K562 (cell line): ENCODE data around the gene SKAP1. TPM values are rescaled to one million over a fixed set of nuclear protein-coding genes. Genes with fewer than 3 reads are reported as not detected.

Experiments used
- ARNT ChIP-seq, 2 experiments: fragments of 450-650 bp; IDR thresholded peaks; 2 replicates each; pipeline ENCODE4 v1.6.1; 2016; ENCODE audit warnings: mild to moderate bottlenecking in 1 of 2
- ATF1 ChIP-seq, 2 experiments: fragments of 450-650 bp in 1 of 2; IDR thresholded peaks; 2 replicates each; pipeline ENCODE4 v1.6.1; 2016; ENCODE audit warnings: missing compliant biosample characterization in 1 of 2, missing genetic modification characterization in 1 of 2
- CCAR2 ChIP-seq: fragments of 200-400 bp; formaldehyde crosslinking; IDR thresholded peaks from 2 replicates; pipeline ENCODE4 v1.6.1; 2017; ENCODE audit warnings: mild to moderate bottlenecking, low read depth, low read length
- ELF1 ChIP-seq: fragments of 200-800 bp; sonication (Bioruptor generic); IDR thresholded peaks from 2 replicates; pipeline ENCODE4 v1.6.1; 2016; ENCODE audit warnings: missing genetic modification characterization, missing compliant biosample characterization
- ETV1 ChIP-seq: fragments of 450-650 bp; conservative IDR thresholded peaks from 2 replicates; pipeline ENCODE4 v1.6.1; 2016; ENCODE audit warnings: missing genetic modification characterization, control low read depth, low read depth, missing compliant biosample characterization
- ETV6 ChIP-seq, 3 experiments: fragments of 150-350 bp in 1 of 3; sonication (generic) in 1 of 3; formaldehyde crosslinking in 1 of 3; IDR thresholded peaks; 2 replicates each; pipeline versions ENCODE4 v1.6.1 to v1.8.0; 2014 to 2022; ENCODE audit warnings: borderline replicate concordance in 2 of 3, low read depth in 2 of 3, antibody characterized with exemption in 1 of 3, low read length in 1 of 3, mild to moderate bottlenecking in 1 of 3, missing genetic modification reagents in 1 of 3
- HDAC3 ChIP-seq: fragments of 450-650 bp; IDR thresholded peaks from 2 replicates; pipeline ENCODE4 v1.6.1; 2018; ENCODE audit warnings: borderline replicate concordance, mild to moderate bottlenecking, moderate library complexity; ENCODE audit not compliant: partially characterized antibody
- HNRNPLL ChIP-seq: fragments of 200-400 bp; formaldehyde crosslinking; IDR thresholded peaks from 2 replicates; pipeline ENCODE4 v1.6.1; 2017; ENCODE audit warnings: low read length, low read depth, mild to moderate bottlenecking; ENCODE audit not compliant: poor library complexity, severe bottlenecking
- MAFG ChIP-seq: fragments of 450-650 bp; conservative IDR thresholded peaks from 2 replicates; pipeline ENCODE4 v1.6.1; 2016; ENCODE audit warnings: missing genetic modification characterization, missing compliant biosample characterization
- MAFK ChIP-seq: IDR thresholded peaks from 2 replicates; pipeline ENCODE4 v1.6.1; 2011; ENCODE audit warnings: low read length, improper control_type of control experiment
- PRPF4 ChIP-seq: fragments of 200-400 bp; formaldehyde crosslinking; IDR thresholded peaks from one replicate; pipeline ENCODE4 v1.6.1; 2017; ENCODE audit warnings: low read length, low read depth, mild to moderate bottlenecking; ENCODE audit not compliant: insufficient read depth, poor library complexity, severe bottlenecking
- RUNX1 ChIP-seq: sonication (generic); IDR thresholded peaks from 2 replicates; pipeline ENCODE4 v1.6.1; 2016; ENCODE audit warnings: antibody characterized with exemption, low read depth
- STAT5B ChIP-seq: fragments of 250-450 bp; sonication (Bioruptor Pico); IDR thresholded peaks from 2 replicates; pipeline ENCODE4 v1.8.0; 2021; ENCODE audit warnings: mild to moderate bottlenecking, inconsistent platforms
- ZNF263 ChIP-seq: sonication (generic); formaldehyde crosslinking; IDR thresholded peaks from 2 replicates; pipeline ENCODE4 v1.8.0; 2022; ENCODE audit warnings: mild to moderate bottlenecking, missing genetic modification reagents, borderline replicate concordance
- ZNF316 ChIP-seq: fragments of 450-650 bp; IDR thresholded peaks from 2 replicates; pipeline ENCODE4 v1.6.1; 2016
- polyA plus RNA-seq, 8 experiments: library from polyadenylated mRNA; depleted of rRNA in 4 of 8; stranded (reverse) in 5 of 8; unstranded in 3 of 8; fragments of >200 nt; fragmentation: Nextera tagmentation in 2 of 8; fragmentation: Illumina TruSeq in 1 of 8; extraction: Ambion mirVana in 2 of 8; extraction: Trizol in 1 of 8; gene quantifications; 2 replicates each; pipeline versions ENCODE4 v1.2.1 to v1.2.3, GENCODE V29; 2011 to 2014; ENCODE audit warnings: inconsistent platforms in 1 of 8, missing spikeins in 1 of 8
- total RNA-seq, 7 experiments: library from RNA; depleted of rRNA in 6 of 7; stranded (reverse); fragments of >200 nt in 6 of 7; fragmentation: Illumina TruSeq in 2 of 7; extraction: Trizol in 2 of 7; gene quantifications; 2 replicates each; pipeline versions ENCODE4 v1.2.1 to v1.2.3, GENCODE V29; 2011 to 2021; ENCODE audit warnings: low replicate concordance in 1 of 7
- TF ChIP-seq, protein P1 (sequence below): sonication (generic); formaldehyde crosslinking; IDR thresholded peaks from 2 replicates; pipeline ENCODE4 v1.8.0; 2022; ENCODE audit warnings: mild to moderate bottlenecking, missing genetic modification reagents
- TF ChIP-seq, protein P2 (sequence below): fragments of 250-450 bp; sonication (Bioruptor Pico); IDR thresholded peaks from 2 replicates; pipeline ENCODE4 v1.5.0; 2021; ENCODE audit warnings: mild to moderate bottlenecking, moderate library complexity
- TF ChIP-seq, protein P3 (sequence below): sonication (generic); IDR thresholded peaks from 2 replicates; pipeline ENCODE4 v1.6.1; 2016

SKAP1 gene
- total and polyA plus RNA-seq, 9 of the 15 experiments (the other 6 are each of a cell fraction or from before 2014, with no cell fraction given) = 0.06 to 0.80 (median 0.10) TPM; not detected in 4

DNA sequence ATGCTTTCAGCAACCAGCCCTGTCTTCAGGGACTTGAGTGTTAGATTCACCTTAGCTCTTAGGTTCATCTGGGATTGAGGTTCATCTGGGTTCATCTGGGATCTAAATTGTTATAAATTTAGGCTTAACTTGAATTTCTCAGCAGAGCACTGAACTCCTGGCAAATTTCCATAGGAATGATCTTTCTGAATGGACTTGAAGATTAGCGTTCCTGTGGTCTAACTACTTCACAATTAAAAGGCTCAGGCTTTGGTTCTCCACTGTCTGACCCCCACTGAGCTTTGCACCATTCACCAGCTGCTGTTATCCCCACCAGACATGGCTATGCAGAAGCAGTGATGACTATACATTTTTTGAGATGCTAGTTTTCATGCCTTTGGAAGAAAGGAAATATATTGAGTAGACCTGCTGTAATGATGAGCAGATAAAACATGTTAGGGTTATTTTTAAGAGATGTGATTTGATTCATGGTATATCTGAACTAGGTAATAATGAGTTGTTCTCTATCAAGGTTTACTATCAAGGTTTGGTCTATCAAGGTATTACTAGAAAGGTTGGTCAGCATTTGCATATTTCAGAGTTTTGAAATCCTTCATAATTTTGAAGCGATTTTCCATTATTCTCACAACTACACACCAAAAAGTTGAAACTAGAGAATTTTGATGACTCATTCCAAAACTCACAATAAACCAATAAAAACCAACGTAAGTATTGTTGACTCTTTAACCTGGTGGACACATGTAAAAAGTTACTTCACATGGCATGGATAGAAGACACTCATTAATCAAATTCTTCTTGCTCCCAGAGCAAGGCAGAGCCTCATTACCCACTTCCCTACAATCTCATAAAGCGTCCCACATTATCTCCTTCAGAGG is 250.7 kb downstream of the SKAP1 start (continued):
- TF ChIP-seq, protein P1, sequence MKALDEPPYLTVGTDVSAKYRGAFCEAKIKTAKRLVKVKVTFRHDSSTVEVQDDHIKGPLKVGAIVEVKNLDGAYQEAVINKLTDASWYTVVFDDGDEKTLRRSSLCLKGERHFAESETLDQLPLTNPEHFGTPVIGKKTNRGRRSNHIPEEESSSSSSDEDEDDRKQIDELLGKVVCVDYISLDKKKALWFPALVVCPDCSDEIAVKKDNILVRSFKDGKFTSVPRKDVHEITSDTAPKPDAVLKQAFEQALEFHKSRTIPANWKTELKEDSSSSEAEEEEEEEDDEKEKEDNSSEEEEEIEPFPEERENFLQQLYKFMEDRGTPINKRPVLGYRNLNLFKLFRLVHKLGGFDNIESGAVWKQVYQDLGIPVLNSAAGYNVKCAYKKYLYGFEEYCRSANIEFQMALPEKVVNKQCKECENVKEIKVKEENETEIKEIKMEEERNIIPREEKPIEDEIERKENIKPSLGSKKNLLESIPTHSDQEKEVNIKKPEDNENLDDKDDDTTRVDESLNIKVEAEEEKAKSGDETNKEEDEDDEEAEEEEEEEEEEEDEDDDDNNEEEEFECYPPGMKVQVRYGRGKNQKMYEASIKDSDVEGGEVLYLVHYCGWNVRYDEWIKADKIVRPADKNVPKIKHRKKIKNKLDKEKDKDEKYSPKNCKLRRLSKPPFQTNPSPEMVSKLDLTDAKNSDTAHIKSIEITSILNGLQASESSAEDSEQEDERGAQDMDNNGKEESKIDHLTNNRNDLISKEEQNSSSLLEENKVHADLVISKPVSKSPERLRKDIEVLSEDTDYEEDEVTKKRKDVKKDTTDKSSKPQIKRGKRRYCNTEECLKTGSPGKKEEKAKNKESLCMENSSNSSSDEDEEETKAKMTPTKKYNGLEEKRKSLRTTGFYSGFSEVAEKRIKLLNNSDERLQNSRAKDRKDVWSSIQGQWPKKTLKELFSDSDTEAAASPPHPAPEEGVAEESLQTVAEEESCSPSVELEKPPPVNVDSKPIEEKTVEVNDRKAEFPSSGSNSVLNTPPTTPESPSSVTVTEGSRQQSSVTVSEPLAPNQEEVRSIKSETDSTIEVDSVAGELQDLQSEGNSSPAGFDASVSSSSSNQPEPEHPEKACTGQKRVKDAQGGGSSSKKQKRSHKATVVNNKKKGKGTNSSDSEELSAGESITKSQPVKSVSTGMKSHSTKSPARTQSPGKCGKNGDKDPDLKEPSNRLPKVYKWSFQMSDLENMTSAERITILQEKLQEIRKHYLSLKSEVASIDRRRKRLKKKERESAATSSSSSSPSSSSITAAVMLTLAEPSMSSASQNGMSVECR = no peak
- no peak for TF ChIP-seq CCAR2
- TF ChIP-seq, protein P2, sequence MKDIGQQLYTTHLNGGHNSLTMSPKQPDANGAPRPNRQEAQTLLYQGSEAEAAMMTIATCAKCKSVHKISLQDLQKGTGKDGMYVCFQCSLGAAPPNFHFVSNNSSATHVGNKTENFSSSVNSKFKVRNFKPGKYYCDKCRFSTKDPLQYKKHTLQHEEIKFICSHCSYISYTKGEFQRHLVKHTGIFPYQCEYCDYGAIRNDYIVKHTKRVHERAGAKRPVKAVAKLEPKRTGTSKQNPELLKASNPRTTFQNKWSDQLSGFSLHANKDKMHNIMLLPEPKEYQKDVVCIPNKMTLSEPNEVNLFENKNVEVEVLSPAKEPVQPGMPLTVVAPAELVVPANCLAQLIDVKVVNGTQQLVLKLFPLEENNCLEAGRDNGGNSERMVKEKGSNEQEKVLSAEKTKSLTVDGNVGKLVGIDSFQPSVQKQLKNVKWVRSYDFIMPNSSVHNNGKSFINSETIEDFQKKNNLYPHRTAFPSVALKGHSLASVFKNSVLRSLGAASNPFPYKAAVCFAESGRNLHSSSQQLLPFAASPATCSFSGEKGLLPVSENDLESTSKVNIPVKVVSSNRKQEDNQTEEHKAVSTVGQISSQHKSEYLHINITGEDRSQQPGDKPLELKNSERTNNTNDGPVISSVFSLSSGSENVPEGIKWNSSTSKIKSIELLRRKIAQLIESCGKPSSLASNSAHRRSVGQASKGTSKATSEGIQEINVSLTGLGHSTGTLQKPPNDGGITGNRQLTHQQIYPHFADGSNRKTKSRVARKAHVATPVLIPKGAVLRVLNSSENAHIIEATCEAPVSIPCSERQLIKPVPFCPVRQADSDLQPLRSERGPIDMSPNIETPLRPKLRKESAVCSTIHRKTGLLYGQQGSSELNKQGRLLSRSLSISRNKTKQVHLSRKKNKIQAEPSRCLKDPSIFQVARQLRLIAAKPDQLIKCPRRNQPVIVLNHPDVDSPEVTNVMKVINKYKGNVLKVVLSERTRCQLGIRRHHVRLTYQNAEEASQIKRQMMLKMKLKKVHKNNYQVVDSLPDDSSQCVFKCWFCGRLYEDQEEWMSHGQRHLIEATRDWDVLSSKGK (CRISPR knock-in tag) = no peak
- TF ChIP-seq ETV6 (IDR thresholded peaks at IDR 0.05; ENCODE audit: borderline replicate concordance in 1 of 2, low read depth in 2 of 2, low read length in 1 of 2) = no peak
- no peak for TF ChIP-seq ETV6 (CRISPR knock-in tag; IDR thresholded peaks at IDR 0.05; ENCODE audit: borderline replicate concordance)
- no peak for TF ChIP-seq PRPF4
- TF ChIP-seq STAT5B = no peak
- TF ChIP-seq MAFG (tag) = peak; percentile 62
- TF ChIP-seq ARNT (IDR thresholded peaks at IDR 0.05) = no peak
- no peak for TF ChIP-seq ATF1 (CRISPR knock-in tag; IDR thresholded peaks at IDR 0.05)
- TF ChIP-seq ATF1 (tag; IDR thresholded peaks at IDR 0.05) = no peak
- TF ChIP-seq, protein P3, sequence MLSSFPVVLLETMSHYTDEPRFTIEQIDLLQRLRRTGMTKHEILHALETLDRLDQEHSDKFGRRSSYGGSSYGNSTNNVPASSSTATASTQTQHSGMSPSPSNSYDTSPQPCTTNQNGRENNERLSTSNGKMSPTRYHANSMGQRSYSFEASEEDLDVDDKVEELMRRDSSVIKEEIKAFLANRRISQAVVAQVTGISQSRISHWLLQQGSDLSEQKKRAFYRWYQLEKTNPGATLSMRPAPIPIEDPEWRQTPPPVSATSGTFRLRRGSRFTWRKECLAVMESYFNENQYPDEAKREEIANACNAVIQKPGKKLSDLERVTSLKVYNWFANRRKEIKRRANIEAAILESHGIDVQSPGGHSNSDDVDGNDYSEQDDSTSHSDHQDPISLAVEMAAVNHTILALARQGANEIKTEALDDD = no peak
- TF ChIP-seq ZNF316 = peak; percentile 70
- no peak for TF ChIP-seq RUNX1
- 0 out of 2 replicates have a peak, but pooled peaks have one; percentile 9 for TF ChIP-seq MAFK
- no peak for TF ChIP-seq HNRNPLL
- no peak for TF ChIP-seq ELF1 (tag)
- TF ChIP-seq ZNF263 (CRISPR knock-in tag) = no peak
- no peak for TF ChIP-seq ETV1
- no peak for TF ChIP-seq HDAC3
